HG03571 (cell line): Measurements from ENCODE around the gene RBMY1B.
"Not testable (repeated sequence)": the region's sequence is repeated elsewhere in the genome, so short reads cannot be mapped to it uniquely, and the experiment has no call there.

Experiments
- ATAC-seq: cut with Tn5 transposase; IDR thresholded peaks from one replicate; pipeline ENCODE4 v1.9.1; 2021; ENCODE audit not compliant: unreplicated experiment

Gene RBMY1B

DNA sequence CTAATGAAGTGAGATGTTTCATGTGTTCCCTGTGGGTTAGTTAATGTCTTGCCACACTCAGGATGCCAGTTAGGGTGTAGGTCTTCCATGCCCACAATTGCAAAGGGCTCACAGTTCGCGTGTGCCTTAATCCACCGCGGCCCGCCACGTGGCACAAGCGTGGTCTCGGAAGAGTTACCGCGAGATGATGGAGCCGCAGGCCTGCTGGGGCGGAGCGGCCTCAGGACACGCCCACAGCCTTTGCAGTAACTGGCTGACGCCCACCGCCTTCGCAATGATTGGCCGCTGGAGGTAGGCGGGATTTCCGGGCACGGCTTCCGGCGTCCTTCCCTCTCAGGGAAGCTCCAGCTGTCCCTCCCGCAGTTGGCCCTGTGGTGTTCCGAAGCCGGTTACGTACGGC is at the start of gene RBMY1B:
TSS of gene RBMY1B (plus strand) at position 301 of the 400 bp plus-strand sequence. CDS start 2,013 bp downstream, outside the sequence.
- not testable (repeated sequence) for ATAC-seq

DNA sequence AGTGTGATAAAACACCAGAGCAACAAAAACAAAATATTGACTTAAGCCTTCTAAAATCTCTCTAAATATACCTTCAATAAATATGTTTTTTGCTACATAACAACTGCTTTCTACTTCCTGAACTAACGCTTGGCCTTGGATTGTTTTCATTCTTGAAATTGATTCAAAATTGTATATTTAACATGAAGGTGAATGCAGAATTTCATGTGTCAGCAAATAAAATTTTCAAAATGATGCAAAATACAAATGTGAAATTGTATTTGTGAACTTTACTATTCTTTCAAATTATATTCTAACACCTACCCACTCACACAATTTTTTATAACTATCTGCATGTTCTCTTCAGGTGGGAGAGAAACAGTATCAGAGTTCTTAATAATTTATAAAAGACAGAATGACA is 48.2 kb upstream of the RBMY1B start:
- not testable (repeated sequence) for ATAC-seq

DNA sequence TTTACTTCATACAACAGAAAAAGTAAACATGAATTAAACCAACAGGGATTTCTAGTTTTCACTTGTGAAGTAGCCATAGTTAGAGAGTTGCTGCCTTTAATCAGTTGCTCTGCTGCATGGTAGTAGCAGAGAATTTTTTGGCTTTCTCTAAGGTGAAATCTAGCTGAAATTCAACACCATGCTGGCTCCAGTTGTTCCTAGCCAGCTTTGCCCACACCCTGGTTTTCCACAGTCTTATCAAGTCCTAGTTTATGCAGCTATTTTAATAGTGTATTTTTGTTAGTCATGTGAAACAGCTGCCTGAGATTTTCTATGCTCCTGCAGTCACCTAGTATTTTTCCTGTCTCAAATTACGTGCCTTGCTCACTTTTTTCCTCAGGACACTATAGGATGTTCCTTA is 28.2 kb upstream of the RBMY1B start:
- no peak for ATAC-seq

DNA sequence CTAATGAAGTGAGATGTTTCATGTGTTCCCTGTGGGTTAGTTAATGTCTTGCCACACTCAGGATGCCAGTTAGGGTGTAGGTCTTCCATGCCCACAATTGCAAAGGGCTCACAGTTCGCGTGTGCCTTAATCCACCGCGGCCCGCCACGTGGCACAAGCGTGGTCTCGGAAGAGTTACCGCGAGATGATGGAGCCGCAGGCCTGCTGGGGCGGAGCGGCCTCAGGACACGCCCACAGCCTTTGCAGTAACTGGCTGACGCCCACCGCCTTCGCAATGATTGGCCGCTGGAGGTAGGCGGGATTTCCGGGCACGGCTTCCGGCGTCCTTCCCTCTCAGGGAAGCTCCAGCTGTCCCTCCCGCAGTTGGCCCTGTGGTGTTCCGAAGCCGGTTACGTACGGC is 23.4 kb downstream of the RBMY1B start, which contains the start of gene RBMY1A1:
TSS of gene RBMY1A1 (plus strand) at position 301 of the 400 bp plus-strand sequence. CDS start 2,013 bp downstream, outside the sequence.
- ATAC-seq: not testable (repeated sequence)

DNA sequence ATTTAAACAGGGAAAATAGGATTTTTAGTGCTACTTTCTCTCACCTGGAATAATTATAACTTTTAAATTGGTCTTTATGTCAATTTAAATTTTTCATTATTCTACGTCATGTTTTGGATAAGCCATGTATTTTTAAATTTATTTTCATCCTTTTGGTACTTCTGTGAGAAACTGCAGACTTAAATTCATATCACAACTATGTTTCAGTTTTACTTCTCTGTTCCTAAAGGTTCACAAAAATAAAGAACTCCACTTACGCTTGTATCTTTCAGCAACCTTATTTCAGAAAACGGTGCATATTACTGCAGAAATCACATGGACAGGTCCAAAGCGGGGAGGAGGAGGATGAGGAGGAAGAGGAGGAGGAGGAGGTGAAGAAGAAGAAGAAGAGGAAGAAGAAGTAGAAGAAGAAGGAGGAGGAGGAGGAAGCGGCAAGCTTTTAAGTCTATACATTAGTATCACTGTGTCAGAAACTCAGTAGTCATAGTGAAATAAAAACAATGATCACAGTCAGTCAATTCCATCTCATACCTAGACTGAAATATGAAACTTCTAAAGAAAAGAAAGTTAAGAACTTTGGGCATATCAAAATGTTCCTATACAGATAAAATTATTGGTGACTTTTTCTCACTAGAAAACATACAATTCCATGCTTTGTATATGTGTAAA is 48.3 kb downstream of the RBMY1B start:
- ATAC-seq: peak; percentile 73
